A549 (cell line): ENCODE results near the gene C10orf90. TPM values are rescaled to one million over a fixed set of nuclear protein-coding genes. Genes with fewer than 3 reads are reported as not detected.

Experiments used
- ATAC-seq, 2 experiments: fragments of 200-7000 bp in 1 of 2; fragments of >200 bp in 1 of 2; cut with Nextera tagmentation in 1 of 2; cut with Tn5 transposase in 1 of 2; 3 replicates each; pipeline versions ENCODE4 v1.8.0 to v1.9.1; 2018 to 2020; ENCODE audit warnings: mild to moderate bottlenecking in 1 of 2, moderate library complexity in 1 of 2
- CTCF ChIA-PET: fragments of 300-600 bp; sonication (Branson Sonifier 250); formaldehyde crosslinking; extraction: SDS; loops from one replicate; lab custom pipeline; 2021; ENCODE audit warnings: antibody characterized with exemption, inconsistent platforms; lab: Yijun Ruan, JAX
- POLR2A ChIA-PET: fragments of 350-600 bp; formaldehyde crosslinking; extraction: SDS; loops from one replicate; lab custom pipeline; 2021; ENCODE audit warnings: antibody characterized with exemption, inconsistent platforms; lab: Yijun Ruan, JAX
- DNase-seq, 2 experiments: peaks; one replicate each; pipeline versions ENCODE4 v3.0.0 to v3.0.0-alpha.2; 2011 to 2016; ENCODE audit warnings: low read depth in 1 of 2, low spot score in 1 of 2
- FAIRE-seq: peaks from 2 replicates; lab custom pipeline; 2011; peaks lifted over from hg19 to GRCh38; lab: Jason Lieb, UNC
- H3K27ac ChIP-seq, 2 experiments: fragments of >200 bp; sonication (Bioruptor Twin); formaldehyde crosslinking; 3 replicates each; pipeline ENCODE4 v1.5.1; 2016 to 2017
- H3K4me1 ChIP-seq: fragments of >200 bp; sonication (Bioruptor Twin); formaldehyde crosslinking; 3 replicates; pipeline ENCODE4 v1.6.1; 2016
- H3K4me2 ChIP-seq: fragments of >200 bp; sonication (Bioruptor Twin); formaldehyde crosslinking; 3 replicates; pipeline ENCODE4 v1.6.1; 2016
- H3K4me3 ChIP-seq: fragments of >200 bp; sonication (Bioruptor Twin); formaldehyde crosslinking; 3 replicates; pipeline ENCODE4 v1.5.1; 2016
- H3K9me3 ChIP-seq: fragments of >200 bp; sonication (Bioruptor Twin); formaldehyde crosslinking; 3 replicates; pipeline ENCODE4 v1.6.1; 2016
- BCL3 ChIP-seq: fragments of >200 bp; sonication (Bioruptor Twin); formaldehyde crosslinking; IDR thresholded peaks from 3 replicates; pipeline ENCODE4 v1.6.1; 2016
- BHLHE40 ChIP-seq: IDR thresholded peaks from 2 replicates; pipeline ENCODE4 v1.6.1; 2012; ENCODE audit warnings: low read depth, low read length, inconsistent platforms
- CHD2 ChIP-seq: fragments of 150-350 bp; IDR thresholded peaks from 2 replicates; pipeline ENCODE4 v1.6.1; 2014; ENCODE audit warnings: low read length; ENCODE audit not compliant: partially characterized antibody
- E2F6 ChIP-seq: IDR thresholded peaks from 2 replicates; pipeline ENCODE4 v1.6.1; 2012; ENCODE audit warnings: low read depth, borderline replicate concordance
- EP300 ChIP-seq, 2 experiments: fragments of >200 bp; sonication (Bioruptor Twin); formaldehyde crosslinking; IDR thresholded peaks; 2 replicates in 1 of 2; 3 replicates in 1 of 2; pipeline ENCODE4 v1.6.1; 2016 to 2017
- FOXS1 ChIP-seq: fragments of 250-450 bp; sonication (Bioruptor Pico); IDR thresholded peaks from 2 replicates; pipeline ENCODE4 v1.5.0; 2020; ENCODE audit warnings: mild to moderate bottlenecking, moderate library complexity
- GATA3 ChIP-seq: IDR thresholded peaks from 2 replicates; pipeline ENCODE4 v1.6.1; 2012; ENCODE audit warnings: borderline replicate concordance
- HDAC2 ChIP-seq: fragments of 200-600 bp; sonication (generic); IDR thresholded peaks from 2 replicates; pipeline ENCODE4 v1.6.1; 2016
- HEYL ChIP-seq: fragments of 250-450 bp; sonication (Bioruptor Pico); IDR thresholded peaks from 2 replicates; pipeline ENCODE4 v1.8.0; 2021; ENCODE audit warnings: mild to moderate bottlenecking, moderate library complexity
- HOXB13 ChIP-seq: fragments of 250-450 bp; sonication (Bioruptor Pico); IDR thresholded peaks from 2 replicates; pipeline ENCODE4 v1.5.0; 2020; ENCODE audit warnings: low read depth, mild to moderate bottlenecking, moderate library complexity
- HOXB5 ChIP-seq: fragments of 250-450 bp; sonication (Bioruptor Pico); IDR thresholded peaks from 2 replicates; pipeline ENCODE4 v1.5.0; 2020; ENCODE audit warnings: mild to moderate bottlenecking, moderate library complexity
- JUNB ChIP-seq: fragments of >200 bp; sonication (Bioruptor Twin); formaldehyde crosslinking; IDR thresholded peaks from 2 replicates; pipeline ENCODE4 v1.6.1; 2016
- KDM5A ChIP-seq: fragments of 200-600 bp; sonication (generic); IDR thresholded peaks from 2 replicates; pipeline ENCODE4 v1.6.1; 2016; ENCODE audit warnings: antibody characterized with exemption, mild to moderate bottlenecking
- MYC ChIP-seq: IDR thresholded peaks from 2 replicates; pipeline ENCODE4 v1.6.1; 2012; ENCODE audit warnings: mild to moderate bottlenecking, inconsistent platforms, low read length, improper control_type of control experiment, borderline replicate concordance
- NFE2L2 ChIP-seq: fragments of 150-350 bp; conservative IDR thresholded peaks from 2 replicates; pipeline ENCODE4 v1.6.1; 2014; ENCODE audit warnings: low read length
- NPAS2 ChIP-seq: fragments of 250-450 bp; sonication (Bioruptor Pico); IDR thresholded peaks from 2 replicates; pipeline ENCODE4 v1.8.0; 2022; ENCODE audit warnings: mild to moderate bottlenecking, moderate library complexity, borderline replicate concordance
- POLR2AphosphoS2 ChIP-seq: conservative IDR thresholded peaks from 2 replicates; pipeline ENCODE4 v1.6.1; 2012; ENCODE audit warnings: low read length, improper control_type of control experiment, inconsistent platforms
- RAD21 ChIP-seq, 2 experiments: fragments of >200 bp in 1 of 2; sonication (Bioruptor Twin) in 1 of 2; formaldehyde crosslinking in 1 of 2; IDR thresholded peaks in 1 of 2; conservative IDR thresholded peaks in 1 of 2; 2 replicates in 1 of 2; 3 replicates in 1 of 2; pipeline ENCODE4 v1.6.1; 2012 to 2018; ENCODE audit warnings: inconsistent platforms in 1 of 2
- RARB ChIP-seq: fragments of 250-450 bp; sonication (Bioruptor Pico); IDR thresholded peaks from 2 replicates; pipeline ENCODE4 v1.8.0; 2021; ENCODE audit warnings: mild to moderate bottlenecking, moderate library complexity
- SMC3 ChIP-seq: fragments of >200 bp; sonication (Bioruptor Twin); formaldehyde crosslinking; IDR thresholded peaks from 3 replicates; pipeline ENCODE4 v1.6.1; 2018; ENCODE audit warnings: inconsistent platforms
- TFCP2L1 ChIP-seq: fragments of 250-450 bp; sonication (Bioruptor Pico); IDR thresholded peaks from 2 replicates; pipeline ENCODE4 v1.5.0; 2021; ENCODE audit warnings: mild to moderate bottlenecking
- TP53 ChIP-seq: fragments of 250-450 bp; sonication (Bioruptor Pico); IDR thresholded peaks from 2 replicates; pipeline ENCODE4 v1.5.0; 2021; ENCODE audit warnings: mild to moderate bottlenecking, moderate library complexity
- ZFP36 ChIP-seq: fragments of 450-650 bp; IDR thresholded peaks from 2 replicates; pipeline ENCODE4 v1.6.1; 2014; ENCODE audit warnings: borderline replicate concordance; ENCODE audit not compliant: partially characterized antibody
- ZSCAN20 ChIP-seq: fragments of 250-450 bp; sonication (Bioruptor Pico); IDR thresholded peaks from 2 replicates; pipeline ENCODE4 v1.8.0; 2022; ENCODE audit warnings: mild to moderate bottlenecking, moderate library complexity
- WGBS: methylation state at CpG from one replicate; pipeline ENCODE4 v1.1.6; 2017; ENCODE audit errors: missing lambda C conversion rate; 5-methylcytosine and 5-hydroxymethylcytosine counted together
- polyA plus RNA-seq, 4 experiments: library from polyadenylated mRNA; depleted of rRNA in 3 of 4; stranded (reverse); fragments of >200 nt; fragmentation: RNase III in 1 of 4; extraction: RNeasy Plus Mini Kit Qiagen cat#74134 plus additional on column Dnase treatment in 1 of 4; gene quantifications; 2 replicates in 3 of 4; 3 replicates in 1 of 4; pipeline ENCODE4 v1.2.3, GENCODE V29; 2011 to 2017
- TF ChIP-seq, protein P1 (sequence below): fragments of 250-450 bp; sonication (Bioruptor Pico); IDR thresholded peaks from 2 replicates; pipeline ENCODE4 v1.5.0; 2021; ENCODE audit warnings: mild to moderate bottlenecking, moderate library complexity, borderline replicate concordance

Gene C10orf90
- polyA plus RNA-seq, 2 of the 4 experiments (the other 2 are of a cell fraction) = 0.70 to 2.0 TPM

- CTCF ChIA-PET = interaction anchor here (0.6 kb wide), 1 partner anchor 973 kb away, joined by 5 read pairs; no protein-coding TSS in a partner anchor
- Histone ChIP-seq H3K4me1 (no peaks in the 10 kb centered on the region; the same call in 2 of the 3 replicates), H3K9me3 (no peaks in the 10 kb centered on the region; the same call in 2 of the 3 replicates), H3K4me2 (no peak overlapping the region), H3K4me3 (no peak overlapping the region), H3K27ac (no peak overlapping the region)
- POLR2A ChIA-PET = no interaction called here
- TF ChIP-seq BCL3 (no peak), HOXB13 (no peak)
- no peak for ATAC-seq
- no peak for FAIRE-seq
- no peak for DNase-seq
- 4% methylated on average over 1 of the region's 1 CpG for WGBS
Measured at GRCh38 chr10:126661356-126661755, 9.1 kb downstream of the C10orf90 start.

- WGBS = 27% methylated on average over 4 of the region's 4 CpGs
- no peak for DNase-seq
- Histone ChIP-seq H3K9me3 (no peaks in the 10 kb centered on the region; the same call in 2 of the 3 replicates), H3K4me2 (no peak overlapping the region), H3K4me1 (no peaks in the 10 kb centered on the region; the same call in 2 of the 3 replicates)
- no peak for ATAC-seq
- ChIA-PET POLR2A (no interaction called here), CTCF (interaction anchor here (0.6 to 1.0 kb wide), 2 partner anchors 104 to 156 kb away, joined by 3 read pairs; no protein-coding TSS in a partner anchor)
- FAIRE-seq = no peak
- no peak for TF ChIP-seq KDM5A
- TF ChIP-seq POLR2AphosphoS2 = no peak
- no peak for TF ChIP-seq ZSCAN20 (CRISPR knock-in tag)
- no peak for TF ChIP-seq JUNB
- TF ChIP-seq CHD2 = no peak
- TF ChIP-seq RAD21 (conservative IDR thresholded peaks at IDR 0.05 in 1 of 2, IDR thresholded peaks at IDR 0.05 in 1 of 2) = no peak
- TF ChIP-seq FOXS1 (CRISPR knock-in tag) = no peak
- no peak for TF ChIP-seq NPAS2 (CRISPR knock-in tag)
- no peak for TF ChIP-seq HOXB5 (CRISPR knock-in tag)
- no peak for TF ChIP-seq RARB
- TF ChIP-seq MYC = no peak
- TF ChIP-seq HDAC2 = no peak
- TF ChIP-seq SMC3 = no peak
- TF ChIP-seq BHLHE40 = no peak
- no peak for TF ChIP-seq EP300 (IDR thresholded peaks at IDR 0.05)
- TF ChIP-seq, all 56 proteins: peak for 0
- no peak overlapping the region for H3K4me3 ChIP-seq
- no peak overlapping the region for H3K27ac ChIP-seq
Measured at GRCh38 chr10:126659750-126660149, 10.7 kb downstream of the C10orf90 start.

- no peak for DNase-seq
- POLR2A ChIA-PET = no interaction called here
- CTCF ChIA-PET = interaction anchor here (0.5 kb wide), 1 partner anchor 11 kb away, joined by 3 read pairs; no protein-coding TSS in a partner anchor
- no peak overlapping the region for H3K4me2 ChIP-seq
- no peak for ATAC-seq
- H3K9me3 ChIP-seq = no peaks in the 10 kb centered on the region; the same call in 2 of the 3 replicates
- TF ChIP-seq NFE2L2 = no peak
- H3K4me1 ChIP-seq = no peaks in the 10 kb centered on the region
- no peak overlapping the region for H3K4me3 ChIP-seq
- WGBS = 57% methylated on average over 4 of the region's 4 CpGs
- H3K27ac ChIP-seq = no peak overlapping the region
- no peak for FAIRE-seq
Measured at GRCh38 chr10:126658928-126659327, 11.6 kb downstream of the C10orf90 start.

GRCh38 chr10:126654579-126654978 lies 15.9 kb downstream of the C10orf90 start:
- FAIRE-seq = no peak
- Histone ChIP-seq H3K4me2 (no peak overlapping the region), H3K9me3 (no peaks in the 10 kb centered on the region), H3K27ac (no peak overlapping the region), H3K4me1 (no peaks in the 10 kb centered on the region), H3K4me3 (no peak overlapping the region)
- TF ChIP-seq ZFP36 (no peak), HEYL (no peak), TP53 (CRISPR knock-in tag) (no peak), NPAS2 (CRISPR knock-in tag) (no peak), TFCP2L1 (CRISPR knock-in tag) (no peak), E2F6 (no peak), CHD2 (no peak), GATA3 (no peak), BHLHE40 (no peak), EP300 (IDR thresholded peaks at IDR 0.05) (no peak), POLR2AphosphoS2 (no peak), BCL3 (no peak)
- TF ChIP-seq, protein P1, sequence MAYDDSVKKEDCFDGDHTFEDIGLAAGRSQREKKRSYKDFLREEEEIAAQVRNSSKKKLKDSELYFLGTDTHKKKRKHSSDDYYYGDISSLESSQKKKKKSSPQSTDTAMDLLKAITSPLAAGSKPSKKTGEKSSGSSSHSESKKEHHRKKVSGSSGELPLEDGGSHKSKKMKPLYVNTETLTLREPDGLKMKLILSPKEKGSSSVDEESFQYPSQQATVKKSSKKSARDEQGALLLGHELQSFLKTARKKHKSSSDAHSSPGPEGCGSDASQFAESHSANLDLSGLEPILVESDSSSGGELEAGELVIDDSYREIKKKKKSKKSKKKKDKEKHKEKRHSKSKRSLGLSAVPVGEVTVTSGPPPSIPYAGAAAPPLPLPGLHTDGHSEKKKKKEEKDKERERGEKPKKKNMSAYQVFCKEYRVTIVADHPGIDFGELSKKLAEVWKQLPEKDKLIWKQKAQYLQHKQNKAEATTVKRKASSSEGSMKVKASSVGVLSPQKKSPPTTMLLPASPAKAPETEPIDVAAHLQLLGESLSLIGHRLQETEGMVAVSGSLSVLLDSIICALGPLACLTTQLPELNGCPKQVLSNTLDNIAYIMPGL (CRISPR knock-in tag) = no peak
- no peak for DNase-seq
- WGBS = 8% methylated on average over 2 of the region's 2 CpGs
- POLR2A ChIA-PET = no interaction called here
- CTCF ChIA-PET = no interaction called here
- no peak for ATAC-seq
